Vagina (tissue), 2 donors: ENCODE data around the gene RIPOR3. TPM values are rescaled to one million over a fixed set of nuclear protein-coding genes. Genes with fewer than 3 reads are reported as not detected.
A peak's percentile ranks its signal among the peaks of the same experiment; 100 is the strongest.

ENCODE experiments used
- DNase-seq, 2 donors: peaks; one replicate each; pipeline ENCODE4 v3.0.0-alpha.2; 2017; ENCODE audit errors: extremely low spot score in 2 of 2
- H3K27ac ChIP-seq: fragments of 200-600 bp; sonication (generic); one replicate; pipeline ENCODE4 v1.5.1; 2019
- H3K27me3 ChIP-seq: fragments of 200-600 bp; sonication (generic); one replicate; pipeline ENCODE4 v1.5.1; 2019
- H3K36me3 ChIP-seq, 2 donors: fragments of 200-600 bp; sonication (generic); one replicate each; pipeline ENCODE4 v1.5.1; 2017 to 2019
- H3K4me1 ChIP-seq: fragments of 200-600 bp; sonication (generic); one replicate; pipeline ENCODE4 v1.5.1; 2019
- H3K4me3 ChIP-seq, 2 donors: fragments of 200-600 bp; sonication (generic); 1 replicate in 1 of 2; 2 replicates in 1 of 2; pipeline ENCODE4 v1.5.1; 2016 to 2019
- H3K9me3 ChIP-seq: fragments of 200-600 bp; sonication (generic); one replicate; pipeline ENCODE4 v1.5.1; 2019
- POLR2A ChIP-seq, 2 donors: fragments of 450-650 bp; IDR thresholded peaks; one replicate each; pipeline ENCODE4 v1.6.1; 2017; ENCODE audit warnings: antibody characterized with exemption in 2 of 2, mild to moderate bottlenecking in 2 of 2, moderate library complexity in 2 of 2
- POLR2AphosphoS5 ChIP-seq, 2 donors: sonication (generic); formaldehyde crosslinking; IDR thresholded peaks; one replicate each; pipeline ENCODE4 v1.9.0; 2017; ENCODE audit warnings: antibody characterized with exemption in 2 of 2, mild to moderate bottlenecking in 2 of 2, low read depth in 1 of 2; ENCODE audit not compliant: insufficient read depth in 1 of 2
- intact Hi-C: fragments of 100-400 bp; cut with DNase I; formaldehyde crosslinking; loops from one replicate; pipeline ENCODE4 v1.15.1; 2023
- total RNA-seq: library from RNA; depleted of rRNA; stranded (reverse); fragments of >200 nt; gene quantifications from one replicate; pipeline ENCODE4 v1.2.3, GENCODE V29; 2016
- TF ChIP-seq, protein P1 (sequence below), 3 experiments: fragments of 450-650 bp in 2 of 3; fragments of 200-600 bp in 1 of 3; sonication (generic) in 1 of 3; IDR thresholded peaks; one replicate each; pipeline ENCODE4 v1.5.1; 2017 to 2019; ENCODE audit warnings: antibody characterized with exemption in 3 of 3, mild to moderate bottlenecking in 2 of 3, moderate library complexity in 2 of 3

RIPOR3 gene
- total RNA-seq, 1 donor from 2014 or later, result 38.1 TPM

DNA sequence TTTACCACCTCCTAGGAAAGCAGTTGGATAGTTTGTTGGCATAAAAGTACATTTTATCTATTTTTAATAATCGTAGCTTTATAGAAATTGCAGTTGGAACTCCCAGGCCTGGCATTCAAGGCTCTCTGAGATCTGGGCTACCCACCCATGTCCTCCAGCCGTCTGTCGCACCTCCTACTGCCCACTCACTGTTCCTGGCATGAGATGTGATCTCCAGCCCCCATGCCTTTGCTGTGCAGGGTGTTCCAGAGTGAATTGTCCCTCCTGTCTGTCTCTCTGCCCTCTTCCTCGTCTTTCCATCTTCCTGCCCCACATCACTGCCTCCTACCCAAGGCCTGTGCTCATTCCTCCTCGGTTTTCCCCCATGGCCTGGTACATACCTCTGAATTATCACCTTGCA is 130.5 kb downstream of the RIPOR3 start:
- no peak overlapping the region for H3K4me3 ChIP-seq
- H3K27ac ChIP-seq, result peak overlapping the region; percentile 79
- no peak for DNase-seq
- H3K27me3 ChIP-seq, result no peaks in the 10 kb centered on the region
- TF ChIP-seq POLR2A (IDR thresholded peaks at IDR 0.05) (no peak), POLR2AphosphoS5 (IDR thresholded peaks at IDR 0.05; ENCODE audit: insufficient read depth in 1 of 2, low read depth in 1 of 2) (no peak)
- TF ChIP-seq, protein P1, sequence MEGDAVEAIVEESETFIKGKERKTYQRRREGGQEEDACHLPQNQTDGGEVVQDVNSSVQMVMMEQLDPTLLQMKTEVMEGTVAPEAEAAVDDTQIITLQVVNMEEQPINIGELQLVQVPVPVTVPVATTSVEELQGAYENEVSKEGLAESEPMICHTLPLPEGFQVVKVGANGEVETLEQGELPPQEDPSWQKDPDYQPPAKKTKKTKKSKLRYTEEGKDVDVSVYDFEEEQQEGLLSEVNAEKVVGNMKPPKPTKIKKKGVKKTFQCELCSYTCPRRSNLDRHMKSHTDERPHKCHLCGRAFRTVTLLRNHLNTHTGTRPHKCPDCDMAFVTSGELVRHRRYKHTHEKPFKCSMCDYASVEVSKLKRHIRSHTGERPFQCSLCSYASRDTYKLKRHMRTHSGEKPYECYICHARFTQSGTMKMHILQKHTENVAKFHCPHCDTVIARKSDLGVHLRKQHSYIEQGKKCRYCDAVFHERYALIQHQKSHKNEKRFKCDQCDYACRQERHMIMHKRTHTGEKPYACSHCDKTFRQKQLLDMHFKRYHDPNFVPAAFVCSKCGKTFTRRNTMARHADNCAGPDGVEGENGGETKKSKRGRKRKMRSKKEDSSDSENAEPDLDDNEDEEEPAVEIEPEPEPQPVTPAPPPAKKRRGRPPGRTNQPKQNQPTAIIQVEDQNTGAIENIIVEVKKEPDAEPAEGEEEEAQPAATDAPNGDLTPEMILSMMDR (IDR thresholded peaks at IDR 0.05), result no peak
- peaks cover 52% of the 10 kb centered on the region for H3K4me1 ChIP-seq
- H3K9me3 ChIP-seq, result no peaks in the 10 kb centered on the region
- intact Hi-C loops, result no loop called here
- H3K36me3 ChIP-seq, result peaks cover 0 to 3% of the 10 kb centered on the region in 2 donors

DNA sequence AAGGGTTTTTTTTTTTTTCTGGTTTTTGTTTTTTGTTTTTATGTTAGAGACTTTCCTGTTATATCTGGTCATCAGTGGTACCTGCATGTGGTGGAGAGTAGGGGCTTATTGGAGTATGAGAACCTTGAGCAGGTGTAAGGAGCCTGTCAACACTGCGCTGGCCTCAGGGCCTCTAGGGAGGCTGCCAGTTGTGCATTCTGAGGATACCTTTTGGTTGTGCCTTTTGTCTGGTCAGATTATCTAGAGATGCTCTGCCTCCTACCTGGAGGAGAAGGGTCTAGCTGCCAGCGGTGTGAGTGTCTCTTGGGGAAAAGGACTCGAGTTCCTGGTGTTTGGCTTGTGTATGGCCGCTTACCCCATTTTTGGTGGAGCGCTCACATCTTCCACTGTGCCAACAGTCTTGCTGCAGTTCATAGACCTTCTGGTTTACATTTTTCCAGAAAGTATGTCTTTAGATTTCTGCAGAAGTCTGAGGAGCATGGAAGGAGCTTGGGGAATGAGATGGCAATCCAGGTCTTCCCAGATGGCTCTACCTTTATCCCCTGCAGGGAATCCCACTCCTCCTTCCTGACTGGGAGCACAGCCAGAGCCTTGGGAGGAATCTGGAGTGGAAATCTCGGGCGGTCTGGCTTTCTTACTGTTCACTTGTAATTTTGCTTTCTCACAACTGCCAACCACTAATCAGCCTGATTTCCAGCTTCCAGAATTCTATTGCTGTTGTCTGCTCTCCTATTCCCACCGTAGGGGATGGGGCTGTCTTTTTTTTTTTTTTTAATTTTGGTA is 131.3 kb downstream of the RIPOR3 start:
- DNase-seq, result no peak
- H3K27me3 ChIP-seq, result no peaks in the 10 kb centered on the region
- intact Hi-C loops, result no loop called here
- no peak overlapping the region for H3K4me3 ChIP-seq
- peak overlapping the region; percentile 79 for H3K27ac ChIP-seq
- TF ChIP-seq, protein P1 (IDR thresholded peaks at IDR 0.05), result no peak
- no peak for TF ChIP-seq POLR2A (IDR thresholded peaks at IDR 0.05)
- no peak for TF ChIP-seq POLR2AphosphoS5 (IDR thresholded peaks at IDR 0.05; ENCODE audit: insufficient read depth in 1 of 2, low read depth in 1 of 2)
- peaks cover 44% of the 10 kb centered on the region for H3K4me1 ChIP-seq
- peaks cover 0 to under 1% of the 10 kb centered on the region in 2 donors for H3K36me3 ChIP-seq
- H3K9me3 ChIP-seq, result no peaks in the 10 kb centered on the region

DNA sequence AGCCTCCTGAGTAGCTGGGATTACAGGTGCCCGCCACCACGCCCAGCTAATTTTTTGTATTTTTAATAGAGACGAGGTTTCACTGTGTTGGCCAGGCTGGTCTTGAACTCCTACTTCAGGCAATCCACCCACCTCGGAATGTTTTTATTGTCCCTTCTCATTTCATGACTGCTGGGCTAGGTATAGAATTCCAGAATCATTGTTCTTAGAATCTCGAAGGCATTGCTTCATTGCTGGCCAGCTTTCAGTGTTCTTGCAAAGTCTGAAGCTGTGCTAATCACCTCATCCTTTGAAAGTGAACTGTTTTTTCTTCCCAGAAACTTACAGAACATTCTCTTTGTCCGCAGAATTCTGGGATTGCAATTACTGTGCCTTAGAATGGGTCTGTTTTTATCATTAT is 132.2 kb downstream of the RIPOR3 start:
- DNase-seq, result no peak
- Histone ChIP-seq H3K4me3 (no peak overlapping the region), H3K9me3 (no peaks in the 10 kb centered on the region), H3K27me3 (no peaks in the 10 kb centered on the region), H3K36me3 (no peaks in the 10 kb centered on the region), H3K4me1 (peaks cover 35% of the 10 kb centered on the region), H3K27ac (no peak overlapping the region)
- intact Hi-C loops, result no loop called here
- TF ChIP-seq, protein P1 (IDR thresholded peaks at IDR 0.05), result no peak
- TF ChIP-seq POLR2AphosphoS5 (IDR thresholded peaks at IDR 0.05; ENCODE audit: insufficient read depth in 1 of 2, low read depth in 1 of 2) (no peak), POLR2A (IDR thresholded peaks at IDR 0.05) (no peak)

DNA sequence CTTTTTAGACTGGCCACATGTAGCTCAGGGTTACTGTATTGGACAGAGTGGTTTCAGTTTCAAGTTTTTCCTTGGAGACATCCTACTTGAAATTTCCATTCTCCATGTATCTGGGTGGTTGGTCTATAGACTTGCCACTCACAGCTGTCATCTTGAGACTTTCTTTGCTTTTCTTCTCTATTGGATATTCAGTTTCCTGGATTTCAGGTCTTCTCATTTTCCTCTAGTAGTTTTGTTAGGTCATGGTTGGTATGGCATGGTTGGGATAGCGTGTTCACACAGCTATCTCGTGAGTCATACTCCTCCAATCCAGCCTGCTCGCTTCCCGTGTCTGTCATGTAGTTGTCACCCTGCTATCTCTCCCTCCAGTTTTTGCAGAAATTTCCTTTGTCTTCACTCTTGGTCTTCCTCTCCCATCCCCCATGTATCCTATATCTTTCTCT is 132.8 kb downstream of the RIPOR3 start:
- no peak for DNase-seq
- intact Hi-C loops, result no loop called here
- Histone ChIP-seq H3K9me3 (no peaks in the 10 kb centered on the region), H3K36me3 (no peaks in the 10 kb centered on the region), H3K4me1 (peaks cover 33% of the 10 kb centered on the region), H3K27ac (no peak overlapping the region), H3K27me3 (no peaks in the 10 kb centered on the region), H3K4me3 (no peak overlapping the region)
- TF ChIP-seq POLR2AphosphoS5 (IDR thresholded peaks at IDR 0.05; ENCODE audit: insufficient read depth in 1 of 2, low read depth in 1 of 2) (no peak), POLR2A (IDR thresholded peaks at IDR 0.05) (no peak)
- TF ChIP-seq, protein P1 (IDR thresholded peaks at IDR 0.05), result no peak

DNA sequence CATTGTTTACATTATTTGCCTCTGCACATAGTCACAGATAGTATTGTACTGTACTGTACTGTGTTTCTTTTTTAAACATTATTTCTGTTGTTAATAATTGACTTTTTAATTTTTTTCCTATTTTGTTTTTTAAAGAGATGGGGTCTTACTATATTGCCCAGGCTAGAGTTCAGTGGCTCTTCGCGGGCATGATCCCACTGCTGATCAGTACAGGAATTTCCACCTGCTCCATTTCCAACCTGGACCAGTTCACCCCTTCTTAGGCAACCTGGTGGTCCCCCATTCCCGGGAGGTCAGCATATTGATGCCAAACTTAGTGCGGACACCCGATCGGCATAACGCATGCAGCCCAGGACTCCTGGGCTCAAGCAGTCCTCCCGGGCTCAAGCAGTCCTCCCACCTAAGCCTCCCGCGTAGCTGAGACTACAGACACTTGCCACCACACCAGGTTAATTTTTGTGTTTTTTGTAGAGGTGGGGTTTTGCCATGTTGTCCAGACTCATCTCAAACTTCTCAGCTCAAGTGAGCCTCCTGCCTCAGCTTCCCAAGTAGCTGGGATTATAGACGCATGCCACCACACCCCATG is 133.7 kb downstream of the RIPOR3 start:
- Histone ChIP-seq H3K4me1 (peaks cover 29% of the 10 kb centered on the region), H3K4me3 (no peak overlapping the region), H3K27me3 (no peaks in the 10 kb centered on the region), H3K27ac (no peak overlapping the region), H3K9me3 (no peaks in the 10 kb centered on the region), H3K36me3 (no peaks in the 10 kb centered on the region)
- no peak for DNase-seq
- intact Hi-C loops, result no loop called here
- TF ChIP-seq, protein P1 (IDR thresholded peaks at IDR 0.05), result no peak
- TF ChIP-seq POLR2A (IDR thresholded peaks at IDR 0.05) (no peak), POLR2AphosphoS5 (IDR thresholded peaks at IDR 0.05; ENCODE audit: insufficient read depth in 1 of 2, low read depth in 1 of 2) (no peak)
